Prostate gland (tissue), 2 donors: ENCODE measurements around the gene LOXL4.
A peak's percentile ranks its signal among the peaks of the same experiment; 100 is the strongest.

Source experiments
- CTCF ChIP-seq, 4 experiments: fragments of 200-600 bp in 2 of 4; fragments of 450-650 bp in 2 of 4; sonication (generic) in 2 of 4; IDR thresholded peaks; 1 replicate in 3 of 4; 2 replicates in 1 of 4; pipeline ENCODE4 v1.5.1; 2016 to 2019; ENCODE audit warnings: antibody characterized with exemption in 4 of 4, mild to moderate bottlenecking in 2 of 4, moderate library complexity in 2 of 4
- POLR2A ChIP-seq: fragments of 450-650 bp; IDR thresholded peaks from one replicate; pipeline ENCODE4 v1.6.1; 2016; ENCODE audit warnings: antibody characterized with exemption, mild to moderate bottlenecking
- POLR2AphosphoS5 ChIP-seq: sonication (generic); formaldehyde crosslinking; IDR thresholded peaks from one replicate; pipeline ENCODE4 v1.6.1; 2017; ENCODE audit warnings: antibody characterized with exemption

- peak in 1 of 4 experiments; percentile 53 for TF ChIP-seq CTCF (IDR thresholded peaks at IDR 0.05)
- no peak for TF ChIP-seq POLR2A
- TF ChIP-seq POLR2AphosphoS5 = no peak
These were observed 5.4 kb downstream of the LOXL4 start for GRCh38 chr10:98262571-98262970.
